Tibial artery (tissue), 4 donors: Measurements from ENCODE around the gene ZNF428.
A peak's percentile ranks its signal among the peaks of the same experiment; 100 is the strongest.

Source experiments
- DNase-seq, 2 donors: peaks; one replicate each; pipeline ENCODE4 v3.0.0-alpha.2; 2019
- H3K27ac ChIP-seq, 2 donors: fragments of 200-600 bp; sonication (generic) in 1 of 2; 1 replicate in 1 of 2; 2 replicates in 1 of 2; pipeline ENCODE4 v1.5.1; 2018 to 2019; ENCODE audit warnings: mild to moderate bottlenecking in 1 of 2
- H3K27me3 ChIP-seq, 2 donors: fragments of 200-600 bp; sonication (generic) in 1 of 2; one replicate each; pipeline versions ENCODE4 v1.5.1 to v1.6.0; 2016 to 2019
- H3K36me3 ChIP-seq, 3 donors: fragments of 200-600 bp; sonication (generic) in 2 of 3; one replicate each; pipeline ENCODE4 v1.5.1; 2016 to 2019; ENCODE audit warnings: mild to moderate bottlenecking in 2 of 3
- H3K4me1 ChIP-seq, 4 donors: fragments of 200-600 bp; sonication (generic) in 2 of 4; 1 replicate in 3 of 4; 2 replicates in 1 of 4; pipeline ENCODE4 v1.5.1; 2016 to 2019
- H3K4me3 ChIP-seq, 2 donors: fragments of 200-600 bp; sonication (generic) in 1 of 2; 1 replicate in 1 of 2; 2 replicates in 1 of 2; pipeline ENCODE4 v1.5.1; 2018 to 2019; ENCODE audit warnings: mild to moderate bottlenecking in 2 of 2
- H3K9me3 ChIP-seq, 3 donors: fragments of 200-600 bp; sonication (generic) in 1 of 3; one replicate each; pipeline ENCODE4 v1.5.1; 2016 to 2019
- intact Hi-C: fragments of 100-400 bp; cut with DNase I; formaldehyde crosslinking; loops from one replicate; pipeline ENCODE4 v1.15.0; 2023; ENCODE audit warnings: low total_unique reads
- TF ChIP-seq, protein P1 (sequence below), 2 experiments: fragments of 200-600 bp in 1 of 2; fragments of 450-650 bp in 1 of 2; IDR thresholded peaks; one replicate each; pipeline ENCODE4 v1.5.1; 2017 to 2019; ENCODE audit warnings: antibody characterized with exemption in 2 of 2, mild to moderate bottlenecking in 1 of 2, moderate library complexity in 1 of 2

The ZNF428 gene

GRCh38 chr19:43628646-43629326 is 9.4 kb upstream of the ZNF428 start:
- H3K4me1 ChIP-seq: no peaks in the 10 kb centered on the region
- no peaks in the 10 kb centered on the region for H3K9me3 ChIP-seq
- H3K4me3 ChIP-seq: no peak overlapping the region
- TF ChIP-seq, protein P1, sequence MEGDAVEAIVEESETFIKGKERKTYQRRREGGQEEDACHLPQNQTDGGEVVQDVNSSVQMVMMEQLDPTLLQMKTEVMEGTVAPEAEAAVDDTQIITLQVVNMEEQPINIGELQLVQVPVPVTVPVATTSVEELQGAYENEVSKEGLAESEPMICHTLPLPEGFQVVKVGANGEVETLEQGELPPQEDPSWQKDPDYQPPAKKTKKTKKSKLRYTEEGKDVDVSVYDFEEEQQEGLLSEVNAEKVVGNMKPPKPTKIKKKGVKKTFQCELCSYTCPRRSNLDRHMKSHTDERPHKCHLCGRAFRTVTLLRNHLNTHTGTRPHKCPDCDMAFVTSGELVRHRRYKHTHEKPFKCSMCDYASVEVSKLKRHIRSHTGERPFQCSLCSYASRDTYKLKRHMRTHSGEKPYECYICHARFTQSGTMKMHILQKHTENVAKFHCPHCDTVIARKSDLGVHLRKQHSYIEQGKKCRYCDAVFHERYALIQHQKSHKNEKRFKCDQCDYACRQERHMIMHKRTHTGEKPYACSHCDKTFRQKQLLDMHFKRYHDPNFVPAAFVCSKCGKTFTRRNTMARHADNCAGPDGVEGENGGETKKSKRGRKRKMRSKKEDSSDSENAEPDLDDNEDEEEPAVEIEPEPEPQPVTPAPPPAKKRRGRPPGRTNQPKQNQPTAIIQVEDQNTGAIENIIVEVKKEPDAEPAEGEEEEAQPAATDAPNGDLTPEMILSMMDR (IDR thresholded peaks at IDR 0.05): no peak
- H3K36me3 ChIP-seq: no peaks in the 10 kb centered on the region
- peaks cover 0 to 10% of the 10 kb centered on the region in 2 donors for H3K27me3 ChIP-seq
- no peak for DNase-seq
- intact Hi-C loops: no loop called here
- H3K27ac ChIP-seq: no peak overlapping the region

GRCh38 chr19:43626838-43627237 is 7.4 kb upstream of the ZNF428 start:
- no peak overlapping the region for H3K4me3 ChIP-seq
- intact Hi-C loops: no loop called here
- H3K27me3 ChIP-seq: peaks cover 0 to 10% of the 10 kb centered on the region in 2 donors
- TF ChIP-seq, protein P1 (IDR thresholded peaks at IDR 0.05): no peak
- no peaks in the 10 kb centered on the region for H3K4me1 ChIP-seq
- no peak overlapping the region for H3K27ac ChIP-seq
- no peaks in the 10 kb centered on the region for H3K9me3 ChIP-seq
- no peak for DNase-seq
- no peaks in the 10 kb centered on the region for H3K36me3 ChIP-seq

DNA sequence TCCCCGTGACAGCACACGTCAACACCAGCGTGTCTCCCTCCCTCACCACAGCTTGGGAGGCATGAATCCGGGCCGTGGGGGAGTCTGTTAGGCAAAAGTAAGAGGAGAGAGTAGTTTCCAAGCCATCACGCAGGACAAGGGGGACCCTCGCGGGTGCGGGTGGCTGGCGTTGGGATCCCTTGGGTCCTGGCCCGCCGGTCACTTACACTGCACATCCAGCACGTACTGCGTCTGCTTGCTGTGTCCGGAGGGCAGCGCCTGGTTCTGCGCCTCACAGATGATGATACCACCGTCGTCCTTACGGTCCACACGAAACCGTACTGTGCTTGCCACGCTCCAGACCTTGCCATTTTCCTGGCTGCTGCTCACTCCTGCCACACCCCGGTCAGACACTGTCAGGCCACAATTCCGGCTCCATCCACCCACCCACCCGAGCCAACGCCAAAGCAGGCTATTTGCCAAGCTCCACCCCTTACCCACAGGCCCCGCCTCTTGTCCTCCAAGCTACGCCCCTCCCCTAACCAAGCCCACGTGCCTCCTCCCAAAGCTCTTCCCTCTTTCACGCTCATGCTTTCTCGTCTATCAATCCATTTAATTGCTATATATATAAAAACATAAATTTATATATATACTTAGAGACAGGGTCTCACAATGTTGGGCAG is 6.6 kb upstream of the ZNF428 start:
- H3K9me3 ChIP-seq: no peaks in the 10 kb centered on the region
- no peak for DNase-seq
- H3K4me1 ChIP-seq: no peaks in the 10 kb centered on the region
- H3K27ac ChIP-seq: no peak overlapping the region
- H3K4me3 ChIP-seq: no peak overlapping the region
- peaks cover 0 to 10% of the 10 kb centered on the region in 2 donors for H3K27me3 ChIP-seq
- TF ChIP-seq, protein P1 (IDR thresholded peaks at IDR 0.05): no peak
- intact Hi-C loops: no loop called here
- no peaks in the 10 kb centered on the region for H3K36me3 ChIP-seq

DNA sequence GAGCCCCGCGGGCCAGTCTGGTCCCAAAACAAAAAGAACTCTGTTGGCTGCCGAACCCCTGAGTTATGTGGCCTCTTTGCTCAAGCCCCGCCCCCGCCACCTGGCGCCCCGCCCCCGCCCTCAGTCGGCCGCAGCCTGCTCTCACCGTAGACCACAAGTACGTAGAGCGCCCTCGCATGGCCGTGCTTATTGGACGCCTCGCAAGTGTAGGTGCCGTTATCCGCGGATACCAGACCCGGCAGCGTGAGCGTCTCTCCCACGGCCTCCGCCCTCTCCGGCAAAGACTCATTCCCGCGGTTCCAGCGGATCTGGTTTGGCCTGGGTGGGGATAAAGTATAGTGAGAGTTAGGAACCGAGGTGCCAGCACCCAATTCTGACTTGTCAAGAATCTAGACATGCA is 5.5 kb upstream of the ZNF428 start:
- TF ChIP-seq, protein P1 (IDR thresholded peaks at IDR 0.05): no peak
- H3K27ac ChIP-seq: no peak overlapping the region
- peaks cover 0 to 10% of the 10 kb centered on the region in 2 donors for H3K27me3 ChIP-seq
- peak in 1 of 2 donors; percentile 26 for DNase-seq
- H3K4me1 ChIP-seq: peaks cover 0 to 9% (median 3%) of the 10 kb centered on the region in 4 donors
- H3K4me3 ChIP-seq: no peak overlapping the region
- intact Hi-C loops: no loop called here
- no peaks in the 10 kb centered on the region for H3K36me3 ChIP-seq
- H3K9me3 ChIP-seq: no peaks in the 10 kb centered on the region

DNA sequence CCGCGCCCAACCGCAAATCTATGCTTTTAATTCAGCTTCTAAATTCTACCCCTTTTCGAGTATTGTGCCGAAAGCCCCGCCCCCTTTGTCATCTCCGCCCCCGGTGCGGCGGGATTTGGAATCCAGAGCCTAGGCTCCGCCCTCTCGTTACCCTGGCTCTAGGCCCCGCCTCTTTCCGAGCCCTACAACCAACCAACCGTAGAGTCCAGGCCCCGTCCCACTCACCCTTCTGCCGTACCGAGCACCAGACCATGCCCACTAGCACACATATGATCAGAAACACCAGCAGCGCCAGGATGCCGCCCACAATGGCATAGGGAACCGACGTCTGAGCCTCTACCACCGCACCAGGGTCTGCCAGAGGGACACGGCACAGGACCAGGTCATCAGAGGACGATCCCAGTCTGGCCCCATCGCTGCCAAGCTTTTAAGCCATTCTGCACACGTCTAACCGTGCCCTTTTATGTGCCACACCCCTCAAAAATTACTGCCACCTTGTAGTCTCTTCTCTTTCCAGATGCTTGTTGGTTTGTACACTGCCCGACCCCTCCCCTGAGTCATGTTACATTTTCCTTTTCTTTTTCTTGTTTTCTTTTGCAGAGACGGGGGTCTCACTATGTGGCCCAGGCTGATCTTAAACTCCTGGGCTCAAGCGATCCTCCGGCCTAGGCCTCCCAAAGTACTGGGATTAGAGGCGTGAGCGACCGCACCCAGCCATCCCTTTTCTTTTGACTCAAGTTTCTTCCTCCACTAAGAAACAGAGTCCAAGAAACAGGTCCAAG is 4.7 kb upstream of the ZNF428 start:
- H3K27ac ChIP-seq: no peak overlapping the region
- no peaks in the 10 kb centered on the region for H3K9me3 ChIP-seq
- TF ChIP-seq, protein P1 (IDR thresholded peaks at IDR 0.05): no peak
- peaks cover 0 to 11% (median 3%) of the 10 kb centered on the region in 4 donors for H3K4me1 ChIP-seq
- H3K36me3 ChIP-seq: no peaks in the 10 kb centered on the region
- H3K27me3 ChIP-seq: peaks cover 0 to 10% of the 10 kb centered on the region in 2 donors
- intact Hi-C loops: no loop called here
- H3K4me3 ChIP-seq: no peak overlapping the region
- DNase-seq: no peak
